ENCODE data around the gene SELPLG. TPM values are rescaled to one million over a fixed set of nuclear protein-coding genes. Genes with fewer than 3 reads are reported as not detected.

SELPLG gene
- total and polyA plus RNA-seq, 2 of the 4 experiments (the other 2 are of a cell fraction) = 3.2 to 10.8 TPM

DNA sequence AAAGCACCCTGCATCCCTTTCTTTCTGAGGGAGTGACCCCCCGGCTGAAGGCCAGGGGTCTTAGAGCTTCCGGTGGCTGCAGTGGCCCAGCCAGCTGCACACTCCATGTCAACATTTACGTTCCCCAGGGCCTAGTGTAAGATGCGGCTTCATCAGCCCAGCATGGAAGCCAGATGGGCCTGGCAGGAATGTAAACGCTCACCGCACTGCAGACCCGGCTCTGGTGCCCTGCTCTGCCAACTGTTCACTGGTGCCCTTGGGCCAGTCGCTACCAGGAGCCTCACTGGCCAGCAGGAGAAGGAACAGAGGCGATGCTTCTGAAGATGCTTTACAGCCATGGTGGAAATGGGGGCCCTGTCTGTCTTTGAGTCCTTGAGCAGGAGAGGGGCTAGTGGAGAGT, 27.2 kb downstream of the SELPLG start:
- Histone ChIP-seq H3K4me3 (ENCODE audit: insufficient read depth, low read depth, low read length) (no peak overlapping the region), H3K4me1 (ENCODE audit: control insufficient read depth, insufficient read depth, low read length) (peaks cover 14% of the 10 kb centered on the region), H4K91ac (ENCODE audit: insufficient read depth, low read depth, low read length) (no peak overlapping the region), H3K36me3 (ENCODE audit: control insufficient read depth, insufficient read depth, low read length) (no peaks in the 10 kb centered on the region), H4K5ac (ENCODE audit: low read depth, low read length) (no peak overlapping the region; the same call in 1 of the 2 replicates), H2AK9ac (replicated peaks; ENCODE audit: low read depth, low read length, poor library complexity) (no peak overlapping the region), H3K56ac (ENCODE audit: extremely low read depth, insufficient read depth, low read length) (no peak overlapping the region), H3K9me3 (ENCODE audit: control insufficient read depth, insufficient read depth, low read length) (no peaks in the 10 kb centered on the region), H3K27me3 (ENCODE audit: control insufficient read depth, insufficient read depth, low read length) (no peaks in the 10 kb centered on the region), H2BK5ac (ENCODE audit: low read depth, low read length, poor library complexity, severe bottlenecking) (no peak overlapping the region), H3K23ac (ENCODE audit: low read depth, low read length) (no peak overlapping the region), H3K27ac (ENCODE audit: insufficient read depth, low read length) (no peak overlapping the region), H3K18ac (ENCODE audit: low read depth, low read length) (no peak overlapping the region), H3K9ac (ENCODE audit: low read depth, low read length) (no peak overlapping the region), H4K8ac (ENCODE audit: low read depth in 2 of 2, low read length in 2 of 2) (no peak overlapping the region), H2BK15ac (ENCODE audit: low read depth, low read length) (no peak overlapping the region; the same call in 2 of the 3 replicates), H3K14ac (replicated peaks; ENCODE audit: low read depth, low read length) (no peak overlapping the region), H3K9me1 (ENCODE audit: insufficient read depth, low read length) (no peaks in the 10 kb centered on the region), H3K4ac (ENCODE audit: low read depth, low read length) (peak overlapping the region; percentile 15; the same call in 1 of the 2 replicates), H2BK20ac (ENCODE audit: low read depth, low read length) (no peak overlapping the region), H3K4me2 (ENCODE audit: low read depth, low read length) (no peak overlapping the region), H2AK5ac (ENCODE audit: low read depth, low read length) (0 out of 2 replicates have a peak overlapping the region, but pooled peaks have one; percentile 31), H2BK120ac (ENCODE audit: low read depth, low read length) (peak overlapping the region; percentile 14; the same call in 1 of the 2 replicates), H4K20me1 (ENCODE audit: insufficient read depth, low read length) (no peaks in the 10 kb centered on the region), H3K79me1 (ENCODE audit: low read depth in 1 of 2, low read length in 2 of 2) (no peaks in the 10 kb centered on the region), H2AFZ (replicated peaks; ENCODE audit: low read length, poor library complexity) (peak overlapping the region; percentile 50)
- CTCF ChIA-PET = no interaction called here
- dilution Hi-C loops (cut with HindIII; ENCODE audit: low sequenced_read_pairs, unreplicated experiment) (no loop called here), in situ Hi-C loops (cut with MboI; ENCODE audit: low sequenced_read_pairs) (no loop called here), intact Hi-C loops (cut with micrococcal nuclease) (no loop called here)
- POLR2A ChIA-PET (ENCODE audit: unreplicated experiment) = no interaction called here
- ATAC-seq (ENCODE audit: low read depth) = no peak
- TF ChIP-seq SMC3 (IDR thresholded peaks at IDR 0.05; ENCODE audit: low read depth, low read length) (no peak), MXI1 (IDR thresholded peaks at IDR 0.05; ENCODE audit: borderline replicate concordance, low read depth, low read length) (no peak), POLR2A (IDR thresholded peaks at IDR 0.05; ENCODE audit: low read depth, low read length) (no peak), RCOR1 (IDR thresholded peaks at IDR 0.05; ENCODE audit: insufficient replicate concordance, low read length) (no peak), FOS (IDR thresholded peaks at IDR 0.05; ENCODE audit: low read depth, low read length) (no peak), NFE2L2 (IDR thresholded peaks at IDR 0.05; ENCODE audit: low read depth, low read length) (no peak), CHD1 (IDR thresholded peaks at IDR 0.05; ENCODE audit: low read depth, low read length) (no peak), RAD21 (IDR thresholded peaks at IDR 0.05; ENCODE audit: low read length) (no peak), BHLHE40 (IDR thresholded peaks at IDR 0.05; ENCODE audit: low read depth, low read length) (no peak), CEBPB (IDR thresholded peaks at IDR 0.05; ENCODE audit: low read depth, low read length) (no peak), MAZ (IDR thresholded peaks at IDR 0.05; ENCODE audit: borderline replicate concordance, low read depth, low read length) (no peak), MAFK (IDR thresholded peaks at IDR 0.05; ENCODE audit: low read depth, low read length) (no peak)
- TF ChIP-seq, protein P1, sequence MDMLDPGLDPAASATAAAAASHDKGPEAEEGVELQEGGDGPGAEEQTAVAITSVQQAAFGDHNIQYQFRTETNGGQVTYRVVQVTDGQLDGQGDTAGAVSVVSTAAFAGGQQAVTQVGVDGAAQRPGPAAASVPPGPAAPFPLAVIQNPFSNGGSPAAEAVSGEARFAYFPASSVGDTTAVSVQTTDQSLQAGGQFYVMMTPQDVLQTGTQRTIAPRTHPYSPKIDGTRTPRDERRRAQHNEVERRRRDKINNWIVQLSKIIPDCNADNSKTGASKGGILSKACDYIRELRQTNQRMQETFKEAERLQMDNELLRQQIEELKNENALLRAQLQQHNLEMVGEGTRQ (IDR thresholded peaks at IDR 0.05; ENCODE audit: low read depth, low read length) = no peak
- TF ChIP-seq, protein P2, sequence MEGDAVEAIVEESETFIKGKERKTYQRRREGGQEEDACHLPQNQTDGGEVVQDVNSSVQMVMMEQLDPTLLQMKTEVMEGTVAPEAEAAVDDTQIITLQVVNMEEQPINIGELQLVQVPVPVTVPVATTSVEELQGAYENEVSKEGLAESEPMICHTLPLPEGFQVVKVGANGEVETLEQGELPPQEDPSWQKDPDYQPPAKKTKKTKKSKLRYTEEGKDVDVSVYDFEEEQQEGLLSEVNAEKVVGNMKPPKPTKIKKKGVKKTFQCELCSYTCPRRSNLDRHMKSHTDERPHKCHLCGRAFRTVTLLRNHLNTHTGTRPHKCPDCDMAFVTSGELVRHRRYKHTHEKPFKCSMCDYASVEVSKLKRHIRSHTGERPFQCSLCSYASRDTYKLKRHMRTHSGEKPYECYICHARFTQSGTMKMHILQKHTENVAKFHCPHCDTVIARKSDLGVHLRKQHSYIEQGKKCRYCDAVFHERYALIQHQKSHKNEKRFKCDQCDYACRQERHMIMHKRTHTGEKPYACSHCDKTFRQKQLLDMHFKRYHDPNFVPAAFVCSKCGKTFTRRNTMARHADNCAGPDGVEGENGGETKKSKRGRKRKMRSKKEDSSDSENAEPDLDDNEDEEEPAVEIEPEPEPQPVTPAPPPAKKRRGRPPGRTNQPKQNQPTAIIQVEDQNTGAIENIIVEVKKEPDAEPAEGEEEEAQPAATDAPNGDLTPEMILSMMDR (conservative IDR thresholded peaks at IDR 0.05; ENCODE audit: low read depth, low read length) = no peak
- 60% methylated on average over 3 of the region's 9 CpGs; no CpG with 5 or more reads in 1 of the 2 experiments for WGBS, 2 experiments (ENCODE audit: extremely low coverage in 2 of 2, insufficient read length in 1 of 2)
- no peak for DNase-seq
- no TSS peak for BruUV-seq (replicated peaks)

Measured in IMR-90 (cell line).